DMS53 treated with DMSO at 0.1 percent for 48 hours (cell line): ENCODE results near the gene MINDY4.

Experiments used
- DNase-seq: peaks from one replicate; lab custom pipeline; 2025; ENCODE audit not compliant: unreplicated experiment; lab: John Stamatoyannopoulos, UW

The MINDY4 gene

GRCh38 chr7:30771880-30772425 lies 736 bp downstream of the MINDY4 start:
- DNase-seq: peak; percentile 21

DNA sequence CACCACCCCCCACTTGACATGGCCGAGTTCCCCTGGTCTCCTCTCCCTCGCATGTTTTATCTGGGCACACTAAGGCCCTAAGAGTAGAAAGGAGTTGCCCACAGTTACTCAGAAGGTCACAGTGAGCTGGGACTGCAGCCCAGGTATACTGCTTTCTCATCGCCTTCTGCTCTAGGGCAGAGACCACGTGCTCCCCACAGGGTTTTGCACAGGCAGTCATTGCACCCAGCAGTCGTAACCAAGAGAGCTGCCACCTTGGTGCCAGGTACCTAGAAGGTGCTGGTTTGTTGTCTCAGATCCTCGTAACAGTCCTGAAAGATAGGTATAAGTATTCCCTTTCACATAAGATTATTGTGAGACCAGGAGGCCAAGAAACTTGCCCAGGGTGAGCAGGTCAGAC lies 1.8 kb downstream of the MINDY4 start:
- no peak for DNase-seq

DNA sequence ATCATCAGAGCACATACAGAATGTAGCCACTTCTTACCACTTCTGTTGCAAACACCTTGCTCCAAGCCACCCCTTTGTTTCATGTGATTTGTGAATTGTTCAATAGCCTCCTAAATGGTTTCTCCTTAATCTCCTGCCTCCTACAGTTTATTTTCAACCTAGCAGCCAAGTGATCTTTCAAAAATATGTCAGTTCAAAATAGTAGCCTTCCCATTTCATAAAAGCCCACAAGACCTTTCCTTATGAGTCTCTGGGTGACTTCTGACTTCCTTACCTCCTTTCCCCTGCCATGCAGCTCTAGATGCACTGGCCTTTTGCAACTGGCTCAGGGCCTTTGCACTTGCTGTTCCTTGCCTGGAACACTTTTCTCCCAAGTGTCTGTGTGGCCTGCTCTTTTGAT lies 4.8 kb downstream of the MINDY4 start:
- no peak for DNase-seq

- DNase-seq: no peak
Measured at GRCh38 chr7:30776971-30777370, 5.8 kb downstream of the MINDY4 start.

DNA sequence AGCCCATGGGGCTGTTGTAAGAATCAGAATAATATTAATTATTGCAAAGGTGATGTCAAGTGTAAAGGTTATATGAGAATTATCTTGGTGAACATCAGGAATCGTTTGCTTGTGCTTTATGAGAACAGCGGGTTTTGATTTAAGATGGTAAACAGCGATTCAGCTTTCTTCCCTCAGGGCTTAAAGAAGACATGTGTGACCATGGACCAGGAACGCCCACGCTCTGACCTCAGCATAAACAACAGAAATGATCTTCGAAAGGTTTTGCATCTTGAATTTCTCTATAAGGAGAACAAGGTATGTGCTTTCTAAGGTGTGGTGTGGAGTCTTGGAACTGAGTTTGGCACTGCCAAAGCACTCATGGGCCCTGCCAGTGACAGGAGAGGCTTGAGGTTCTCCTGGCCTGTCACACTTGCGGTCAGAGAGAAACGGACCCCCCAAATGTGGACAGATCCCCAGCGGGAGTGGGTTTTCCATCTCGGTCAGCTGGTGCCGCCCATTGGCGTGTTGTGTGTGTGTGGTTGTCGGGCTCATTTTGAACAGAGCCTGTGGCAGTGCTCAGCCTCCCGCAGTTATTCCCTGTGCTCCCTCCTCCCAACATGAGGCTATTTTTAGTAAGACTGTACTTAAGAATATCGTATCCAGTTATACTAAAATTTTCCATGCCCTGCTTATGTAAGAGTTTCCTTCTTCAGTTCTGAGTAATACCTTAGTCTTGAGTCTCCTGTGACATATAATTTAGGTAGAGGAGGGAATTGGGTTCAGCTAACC lies 7.2 kb downstream of the MINDY4 start:
- no peak for DNase-seq

DNA sequence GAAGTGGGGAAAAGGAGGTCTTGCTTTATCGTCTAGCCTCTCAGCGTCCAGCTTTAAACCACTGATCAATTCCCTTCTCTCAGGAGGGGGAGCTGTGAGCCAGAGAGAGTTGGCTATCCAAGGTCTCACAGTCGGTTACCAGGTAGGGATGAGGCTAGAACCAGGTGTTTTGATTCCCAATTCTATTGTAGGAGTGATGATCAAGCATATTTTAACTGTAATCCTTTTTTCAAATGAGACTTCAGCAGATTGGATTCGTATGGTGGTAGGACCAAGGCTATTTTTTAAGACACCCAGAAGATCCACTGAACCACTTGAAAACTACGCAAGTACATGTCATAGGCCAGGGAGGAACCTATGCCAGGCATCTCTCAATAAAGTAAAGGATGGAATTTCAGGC lies 8.4 kb downstream of the MINDY4 start:
- DNase-seq: no peak

DNA sequence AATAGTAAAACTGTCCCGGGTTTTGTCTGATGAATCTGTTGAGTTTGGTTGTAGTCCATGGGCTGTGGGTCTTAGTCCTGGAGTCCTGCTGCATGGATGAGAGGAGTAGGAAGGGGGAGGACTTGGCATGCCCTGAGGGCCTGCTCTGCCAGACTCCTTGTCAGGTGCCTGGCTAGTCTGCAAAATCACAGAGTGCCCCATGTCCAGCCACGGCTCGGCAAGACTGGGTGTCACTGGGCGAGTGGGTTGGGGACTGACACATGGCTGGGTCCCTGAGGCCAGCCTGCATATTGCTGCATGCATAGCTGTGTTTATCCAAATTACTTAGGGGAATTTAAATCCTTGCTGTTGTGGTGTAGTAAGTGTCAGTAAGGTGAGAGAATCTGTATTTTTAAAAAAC lies 9.7 kb downstream of the MINDY4 start:
- DNase-seq: no peak

DNA sequence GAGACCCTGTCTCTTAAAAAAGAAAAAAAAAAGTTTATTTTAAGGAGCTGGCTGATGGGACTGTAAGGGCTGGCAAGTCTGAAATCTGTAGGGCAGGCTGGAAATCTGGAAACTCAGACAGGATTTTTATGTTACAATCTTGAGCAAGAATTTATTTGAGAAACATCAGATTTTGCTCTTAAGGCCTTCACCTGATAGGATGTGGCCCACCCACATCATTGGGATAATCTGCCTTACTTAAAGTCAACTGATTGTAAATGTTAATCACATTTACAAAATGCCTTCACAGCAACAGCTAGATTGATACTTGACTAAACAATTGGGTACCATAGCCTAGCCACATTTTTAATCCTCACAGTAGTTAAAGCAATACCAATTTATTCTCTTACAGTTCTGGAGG lies 11.5 kb downstream of the MINDY4 start:
- no peak for DNase-seq

DNA sequence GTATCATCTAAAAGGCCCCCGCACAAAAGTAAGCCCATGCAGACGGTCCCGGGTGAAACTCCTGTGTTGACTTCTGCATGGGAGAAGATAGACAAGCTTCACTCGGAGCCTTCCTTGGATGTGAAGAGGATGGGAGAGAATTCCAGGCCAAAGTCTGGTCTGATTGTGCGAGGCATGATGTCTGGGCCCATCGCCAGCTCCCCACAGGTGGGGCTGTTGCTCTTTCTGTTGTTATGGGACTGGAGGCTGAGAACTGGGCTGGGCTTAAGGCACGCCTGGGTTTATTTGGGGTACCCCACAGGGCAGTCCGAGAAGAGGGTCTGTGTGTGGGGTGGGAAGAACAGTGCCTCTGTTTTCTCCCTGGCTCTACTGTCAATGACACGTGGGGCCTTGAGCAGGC lies 14.6 kb downstream of the MINDY4 start:
- no peak for DNase-seq

- no peak for DNase-seq
Measured at GRCh38 chr7:30787486-30787885, 16.3 kb downstream of the MINDY4 start.

GRCh38 chr7:30788640-30789333 lies 17.6 kb downstream of the MINDY4 start:
- no peak for DNase-seq

GRCh38 chr7:30789334-30789711 lies 18.1 kb downstream of the MINDY4 start:
- no peak for DNase-seq

GRCh38 chr7:30790356-30790755 lies 19.1 kb downstream of the MINDY4 start:
- no peak for DNase-seq

- no peak for DNase-seq
Measured at GRCh38 chr7:30791114-30791513, 19.9 kb downstream of the MINDY4 start.

GRCh38 chr7:30795161-30795948 lies 24.1 kb downstream of the MINDY4 start:
- no peak for DNase-seq

- DNase-seq: peak; percentile 78
Measured at GRCh38 chr7:30796105-30796869, 25.1 kb downstream of the MINDY4 start.

- no peak for DNase-seq
Measured at GRCh38 chr7:30797176-30798040, 26.2 kb downstream of the MINDY4 start.

DNA sequence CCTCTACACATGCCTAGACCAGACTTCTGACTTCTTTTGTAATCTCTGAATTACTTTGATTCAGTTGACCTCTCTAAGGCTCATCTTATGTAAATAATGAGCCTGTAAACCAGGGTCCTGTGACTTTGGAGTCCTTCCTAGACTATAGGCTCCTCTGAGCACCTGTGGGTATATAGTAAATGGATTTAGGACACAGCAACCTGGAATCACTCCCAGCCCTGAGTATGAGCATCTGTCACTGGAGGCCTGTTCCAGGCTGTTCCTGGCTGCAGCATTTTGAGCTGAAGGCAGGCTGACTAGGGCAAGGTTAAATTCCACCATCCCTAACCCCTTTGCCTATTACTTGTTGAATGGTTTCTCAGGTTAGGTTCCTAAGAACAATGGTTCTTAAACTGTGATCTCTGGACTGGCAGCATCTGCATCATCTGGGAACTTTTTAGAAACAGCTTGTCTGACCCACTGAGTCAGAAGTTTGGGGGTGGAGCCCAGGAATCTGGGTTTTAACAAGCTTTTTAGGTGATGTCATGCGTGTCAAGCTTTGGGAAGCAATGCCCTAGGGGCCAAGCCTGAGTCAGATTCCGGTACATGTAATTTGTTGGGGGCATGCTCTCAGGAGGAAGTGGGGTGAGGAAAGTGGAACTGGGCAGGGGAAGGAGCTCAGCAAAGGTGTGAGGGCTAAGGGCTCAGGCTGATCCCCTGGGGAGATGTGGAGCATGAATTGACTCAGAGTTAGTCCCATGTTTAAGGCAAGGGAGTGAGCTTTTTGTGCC lies 28.2 kb downstream of the MINDY4 start:
- DNase-seq: no peak

GRCh38 chr7:30799976-30800661 lies 28.9 kb downstream of the MINDY4 start:
- DNase-seq: no peak
